ENCODE measurements around the gene CDCA5.

CDCA5 gene

DNA sequence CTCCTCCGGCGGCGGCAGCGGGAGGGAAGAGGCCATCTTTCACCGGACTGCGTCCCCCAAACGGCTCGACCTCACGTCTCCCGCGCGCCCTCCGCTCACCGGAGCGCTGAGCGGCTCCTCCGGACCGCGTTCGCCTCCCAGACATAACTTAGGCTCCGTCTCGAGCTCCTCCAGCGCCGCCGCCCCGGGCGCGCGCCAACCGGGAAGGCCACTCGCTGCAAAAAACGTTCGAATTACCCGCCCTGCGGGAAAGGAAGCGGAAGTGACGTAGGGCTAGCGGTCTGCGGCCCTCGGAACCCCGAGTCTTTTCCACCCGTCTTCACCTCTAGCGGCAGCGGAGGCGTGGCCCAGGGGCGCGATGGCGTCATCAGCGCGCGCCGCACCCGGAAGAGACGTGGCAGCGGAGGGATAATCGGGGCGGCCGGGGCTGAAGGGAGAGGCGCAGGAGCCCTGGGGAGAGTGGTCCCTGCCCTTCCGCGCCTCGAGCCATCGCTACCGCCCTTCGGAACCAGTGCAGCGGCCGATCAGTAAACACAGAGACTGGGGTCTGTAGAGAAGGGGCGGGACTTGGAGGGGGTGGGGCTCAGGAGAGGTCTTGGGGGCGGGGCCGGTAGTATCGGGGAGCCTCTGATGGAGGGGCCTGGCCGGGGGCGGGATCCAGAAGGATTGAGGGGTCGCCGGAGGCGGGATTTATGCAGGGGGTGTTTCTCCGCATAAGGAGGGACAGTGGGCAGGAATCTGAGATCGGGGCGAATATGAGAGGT lies at the start of gene CDCA5, which contains the start of gene ZFPL1:
TSS of gene CDCA5 (minus strand) at position 207 of the 764 bp plus-strand sequence. CDS start at position 145, 62 bp downstream.
TSS of gene ZFPL1 (plus strand) at position 389 of the 764 bp plus-strand sequence. CDS start 477 bp downstream, outside the sequence.
- DNase-seq: peak; percentile 60 to 97 (median 91)

- no peak for DNase-seq
Measured at GRCh38 chr11:65132988-65133700, 49.3 kb upstream of the CDCA5 start.

DNA sequence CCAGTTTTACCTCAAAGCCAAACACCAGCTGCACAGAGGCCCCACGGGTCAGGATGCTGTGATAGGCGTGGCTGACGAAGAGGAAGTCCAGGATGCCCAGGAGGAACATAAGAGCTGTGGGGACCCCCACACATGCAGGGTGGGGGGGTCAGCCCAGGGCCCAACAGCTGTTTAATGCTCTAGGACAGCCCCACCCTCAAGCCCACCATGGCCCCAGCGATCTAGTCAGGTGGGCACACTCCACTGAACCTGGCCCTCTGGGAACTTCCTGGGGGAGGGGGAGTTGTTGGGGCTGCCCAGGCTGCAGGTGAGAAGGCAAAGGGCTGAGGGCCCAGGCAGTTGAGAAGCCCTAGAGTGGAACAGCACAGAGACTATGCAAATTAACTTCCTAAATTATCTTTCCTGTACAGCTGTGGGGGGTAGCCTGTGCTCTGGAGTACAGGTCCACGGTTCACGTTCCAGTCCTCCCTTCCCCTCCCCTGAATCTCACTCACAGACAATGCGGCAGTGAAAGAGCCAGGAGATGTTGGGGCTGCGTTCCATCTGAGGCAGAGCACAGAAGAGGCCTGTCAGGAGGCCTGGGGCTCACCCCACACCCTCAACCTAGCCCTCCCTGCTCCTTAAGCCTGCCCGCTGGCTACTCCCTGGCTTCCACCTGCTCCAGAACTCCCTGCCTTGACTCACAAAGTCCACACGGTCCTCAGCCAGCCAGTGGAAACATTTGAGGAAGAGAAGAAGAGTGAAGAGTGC lies 48.6 kb upstream of the CDCA5 start:
- no peak for DNase-seq

GRCh38 chr11:65131895-65132237 lies 48.0 kb upstream of the CDCA5 start:
- no peak for DNase-seq

- no peak for DNase-seq
Measured at GRCh38 chr11:65131417-65131776, 47.6 kb upstream of the CDCA5 start.

DNA sequence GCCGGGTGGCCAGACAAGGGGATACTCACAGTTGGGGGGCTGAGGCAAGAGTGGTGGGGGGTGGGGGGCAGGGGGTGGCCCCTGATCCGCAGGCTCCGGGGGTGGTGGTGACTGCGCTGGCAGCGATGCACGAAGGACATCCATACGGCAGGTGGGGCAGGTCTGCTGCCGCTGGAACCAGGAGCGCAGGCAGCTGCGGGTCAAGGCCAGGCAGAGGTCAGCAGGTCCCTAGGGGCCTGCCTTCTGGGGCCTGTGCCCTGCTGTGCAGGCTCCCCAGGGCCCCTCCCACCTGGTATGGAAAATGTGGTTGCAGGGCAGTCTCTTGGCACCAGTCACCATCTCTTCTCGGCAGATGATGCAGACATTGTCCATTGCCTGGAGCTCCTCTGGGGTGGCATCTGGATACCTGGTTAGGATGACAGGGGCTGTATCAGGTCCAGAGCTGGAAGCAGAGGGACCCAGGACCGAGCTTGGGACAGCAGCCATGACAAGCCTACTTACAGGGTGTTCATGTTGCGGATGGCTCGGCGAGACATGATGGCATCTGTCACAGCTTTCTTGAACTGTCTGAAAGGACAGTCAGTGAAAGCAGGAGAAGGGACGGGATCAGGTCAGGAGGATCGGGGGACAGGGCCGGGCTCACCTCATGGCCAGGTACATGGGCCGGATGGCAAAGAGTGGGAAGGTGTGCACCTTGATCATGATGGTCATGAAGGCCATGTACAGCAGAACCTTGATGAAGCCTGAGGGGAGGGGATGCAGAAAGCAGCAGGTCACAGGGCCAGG lies 47.0 kb upstream of the CDCA5 start:
- no peak for DNase-seq

GRCh38 chr11:65129649-65130441 lies 46.0 kb upstream of the CDCA5 start:
- DNase-seq: no peak

DNA sequence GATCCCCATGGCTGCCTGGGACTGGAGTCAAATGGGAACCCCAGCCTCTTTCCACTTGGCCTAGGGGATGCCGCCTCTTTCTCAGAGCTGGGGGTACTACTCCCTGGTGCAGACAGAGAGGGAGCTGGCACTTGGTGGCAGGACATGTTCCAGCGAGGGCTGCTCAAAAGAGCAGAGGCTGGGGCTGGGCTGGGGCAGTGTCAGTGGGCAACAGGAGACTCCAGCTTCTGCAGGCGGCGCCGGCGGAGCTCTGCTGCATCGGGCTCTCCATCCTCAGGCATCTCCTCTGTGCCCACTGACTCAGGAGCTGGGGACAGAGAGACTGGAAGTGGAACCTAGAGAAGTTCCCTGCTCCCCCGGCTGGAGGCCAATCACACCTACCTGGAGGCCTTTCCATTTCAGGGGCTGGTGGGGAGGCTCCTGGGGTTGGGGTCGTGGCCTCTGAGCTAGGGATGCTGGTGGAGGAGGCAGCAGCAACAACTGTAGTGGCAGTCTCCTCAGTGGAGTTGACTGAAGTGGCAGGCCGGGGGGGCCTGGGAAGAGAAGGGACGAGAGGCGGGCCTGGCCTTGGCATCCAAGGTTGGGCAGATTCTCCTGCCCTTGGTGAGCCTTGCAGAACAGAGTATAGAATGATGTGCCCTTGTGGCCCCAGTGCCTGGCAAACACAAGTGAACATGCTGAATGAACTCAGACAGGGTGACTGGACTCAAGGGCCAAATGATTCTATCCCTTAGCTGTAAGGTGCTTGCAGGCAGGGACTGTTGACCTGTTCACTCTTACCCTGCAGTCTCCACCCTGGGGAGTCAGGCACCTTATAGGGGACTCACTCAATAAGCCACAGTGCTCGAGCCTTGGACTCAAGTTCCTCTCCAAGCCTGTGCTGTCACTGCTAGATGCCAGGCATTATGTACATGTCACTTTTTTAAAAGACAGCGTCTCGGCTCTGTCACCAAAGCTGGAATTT lies 44.6 kb upstream of the CDCA5 start:
- DNase-seq: no peak

DNA sequence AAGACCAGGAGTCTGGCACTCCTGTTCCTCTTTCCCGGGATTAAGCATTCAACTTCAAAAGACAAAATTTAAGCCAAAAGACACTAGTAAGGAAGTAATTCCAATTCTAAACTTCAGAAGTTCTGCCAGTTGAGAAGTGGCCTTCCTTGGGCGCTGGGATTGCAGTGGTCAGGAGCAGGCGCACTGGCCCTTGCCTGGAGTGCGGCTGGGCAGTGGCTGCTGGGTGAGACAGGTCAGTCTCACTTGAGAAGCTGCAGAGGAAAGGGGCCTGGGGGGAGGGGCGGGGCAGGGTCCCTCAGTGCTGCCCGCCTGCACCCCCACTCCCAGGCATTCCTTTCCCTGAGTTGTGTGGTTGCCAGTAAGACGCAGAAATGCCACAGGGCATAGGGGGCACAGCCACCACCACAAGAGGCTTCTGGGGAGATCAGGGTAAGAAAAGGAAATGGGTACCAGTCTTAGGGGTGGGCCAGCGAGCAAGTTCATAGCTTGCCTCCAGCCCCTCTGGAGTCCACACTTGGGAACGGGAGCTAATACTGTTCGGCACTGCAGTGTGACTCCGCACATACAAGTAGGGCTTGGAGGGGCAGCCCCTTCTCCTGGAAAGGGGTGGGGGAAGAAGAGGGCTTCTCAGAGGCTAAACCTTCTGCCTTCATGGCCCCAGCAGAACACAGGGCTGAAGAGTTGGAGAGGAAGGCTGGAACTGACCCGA lies 43.8 kb upstream of the CDCA5 start:
- DNase-seq: no peak

- no peak for DNase-seq
Measured at GRCh38 chr11:65126624-65127274, 42.9 kb upstream of the CDCA5 start.

DNA sequence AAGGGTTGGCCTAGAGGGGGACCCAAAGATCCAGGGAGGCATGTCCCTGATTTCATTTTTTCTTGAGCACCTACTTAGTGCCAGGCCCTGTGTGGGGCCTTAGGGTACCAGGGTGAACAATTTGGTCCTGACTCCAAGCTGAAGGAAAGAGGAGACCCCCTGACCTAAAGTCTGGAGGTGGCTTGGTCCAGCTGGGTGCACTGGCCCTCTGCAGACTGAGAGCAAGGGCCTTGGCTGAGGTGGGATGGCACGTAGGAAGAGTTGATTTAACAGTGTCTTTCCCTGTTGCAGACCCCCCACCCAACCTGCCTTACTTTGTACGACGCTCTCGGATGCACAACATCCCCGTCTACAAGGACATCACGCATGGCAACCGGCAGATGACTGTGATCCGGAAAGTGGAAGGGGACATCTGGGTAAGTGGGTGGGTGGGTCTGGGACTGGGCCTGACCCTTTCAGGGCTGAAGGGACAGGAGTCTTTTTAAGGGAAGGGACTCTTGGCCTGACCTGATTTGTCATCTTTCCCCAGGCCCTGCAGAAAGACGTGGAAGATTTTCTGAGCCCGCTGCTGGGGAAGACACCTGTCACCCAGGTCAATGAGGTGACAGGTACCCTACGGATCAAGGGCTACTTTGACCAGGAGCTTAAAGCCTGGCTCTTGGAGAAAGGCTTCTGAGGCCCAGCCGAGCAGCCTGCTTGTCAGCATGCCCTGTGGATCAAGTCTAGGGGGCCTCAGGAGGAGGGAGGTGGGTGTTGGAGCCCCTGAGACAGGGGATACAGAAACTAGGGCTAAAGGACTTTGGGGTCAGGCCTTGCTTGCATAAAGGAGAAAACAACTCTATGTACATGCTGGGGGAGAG lies 41.6 kb upstream of the CDCA5 start:
- DNase-seq: no peak

- no peak for DNase-seq
Measured at GRCh38 chr11:65124480-65125196, 40.8 kb upstream of the CDCA5 start.

- DNase-seq: peak; percentile 63 to 98 (median 91)
Measured at GRCh38 chr11:65121865-65122696, 38.2 kb upstream of the CDCA5 start, which contains the start of the genes FAU and MRPL49. Gene FAU (minus strand): TSS chr11:65122134. CDS start chr11:65121813, 321 bp downstream. Gene MRPL49 (plus strand): TSS chr11:65122321. CDS start chr11:65122347, 26 bp downstream.

GRCh38 chr11:65121447-65121864 lies 37.6 kb upstream of the CDCA5 start:
- no peak for DNase-seq

GRCh38 chr11:65120831-65121230 lies 37.0 kb upstream of the CDCA5 start:
- no peak for DNase-seq

Data from amygdala (tissue), 56 donors.